HG02885 (cell line): ENCODE results near the gene SLC38A6.

Source experiments
- ATAC-seq: cut with Tn5 transposase; IDR thresholded peaks from one replicate; pipeline ENCODE4 v1.9.1; 2021; ENCODE audit warnings: mild to moderate bottlenecking; ENCODE audit not compliant: unreplicated experiment, poor library complexity

SLC38A6 gene

DNA sequence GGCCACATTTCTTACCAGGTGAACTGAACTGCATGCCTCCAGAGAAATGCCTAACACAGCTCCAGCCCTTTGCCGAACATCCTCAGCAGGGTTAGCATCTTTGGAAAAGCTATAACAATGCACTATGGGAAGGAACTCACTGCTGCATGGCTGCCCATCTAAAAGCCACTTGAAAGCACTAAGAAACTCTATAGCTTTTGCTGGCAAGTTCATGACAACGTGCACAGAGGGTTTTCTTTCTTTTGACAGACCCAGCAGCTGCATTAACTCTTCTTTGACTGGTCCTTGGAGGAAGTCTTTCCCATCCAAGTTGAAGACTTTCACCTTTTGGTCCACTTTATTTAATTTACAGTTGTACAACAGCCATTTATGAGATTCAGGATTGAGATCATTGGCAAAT lies 5.5 kb upstream of the SLC38A6 start:
- ATAC-seq = no peak

DNA sequence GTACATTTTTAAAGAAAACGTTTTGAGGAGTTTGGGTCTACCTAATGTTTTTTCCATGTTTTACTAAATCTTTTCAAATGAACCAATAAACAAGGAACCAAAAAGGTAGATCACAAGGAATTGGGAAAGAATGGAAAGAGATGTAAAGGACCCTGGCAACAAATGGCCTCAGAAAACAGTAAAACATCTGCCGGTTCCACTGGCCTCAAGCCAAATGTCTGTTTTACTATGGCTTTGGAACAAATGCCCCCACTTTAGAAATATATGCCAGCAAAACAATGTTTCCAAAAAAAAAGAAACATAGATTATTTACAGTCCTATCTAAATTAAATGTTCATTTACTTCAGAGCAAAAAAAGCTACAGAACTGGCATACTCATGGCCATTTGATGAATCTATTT lies 3.2 kb upstream of the SLC38A6 start:
- no peak for ATAC-seq

DNA sequence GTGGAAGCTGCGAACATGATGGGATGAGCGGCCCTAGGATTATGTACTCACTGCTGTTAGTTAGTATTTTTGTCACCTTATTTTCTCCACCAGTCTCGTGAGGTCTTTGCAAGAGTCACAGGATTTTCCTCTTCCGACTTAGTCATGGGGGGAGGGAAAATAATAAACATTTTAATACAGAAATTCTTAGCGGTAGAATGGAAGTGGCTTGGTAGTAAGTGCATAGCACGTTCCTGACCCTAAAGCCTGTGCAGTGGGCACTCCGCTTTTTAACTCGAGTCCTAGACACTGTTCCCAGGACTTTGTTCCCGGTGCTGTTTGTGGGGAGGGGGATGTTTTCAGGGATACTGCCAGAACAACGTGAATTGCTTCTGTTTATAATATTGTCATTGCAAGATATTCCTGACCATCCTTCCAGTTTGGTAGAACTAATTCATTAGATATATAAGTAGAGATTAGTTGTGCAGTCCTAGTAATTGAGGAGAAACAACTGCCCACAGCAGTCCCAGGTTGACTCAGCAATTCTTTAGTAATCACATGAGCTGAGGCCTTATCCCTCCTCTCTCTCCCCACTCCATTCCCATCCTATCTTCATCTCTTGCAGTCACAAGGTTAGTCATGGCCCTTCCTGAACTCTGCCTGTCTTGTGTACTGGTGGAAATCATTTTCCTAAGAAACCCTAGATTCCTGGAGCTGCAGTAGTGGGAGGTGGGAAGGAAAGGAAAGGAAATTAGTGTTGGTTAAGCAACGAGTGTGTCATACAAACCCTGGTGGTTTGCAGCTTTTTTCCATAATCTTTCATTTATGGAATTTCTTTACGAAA lies 799 bp downstream of the SLC38A6 start:
- ATAC-seq = no peak

DNA sequence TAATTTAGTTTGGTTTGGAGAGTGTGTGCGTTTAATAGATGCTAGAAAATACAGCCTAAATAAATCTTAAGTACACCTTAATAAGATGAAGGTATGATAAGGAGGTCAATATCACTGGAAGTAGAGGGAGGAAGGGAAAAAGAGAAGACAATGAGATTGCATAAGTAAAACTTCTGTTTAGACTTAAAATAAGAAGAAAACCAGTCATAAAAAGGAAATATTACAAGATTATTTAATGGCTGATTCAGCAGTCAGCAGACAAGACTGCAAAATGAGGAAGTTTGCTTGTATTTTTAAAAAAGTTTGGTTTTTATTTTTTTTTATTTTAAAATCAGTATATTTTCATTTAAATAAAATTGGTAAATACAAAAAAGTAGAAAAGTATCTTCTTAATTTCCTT lies 3.2 kb downstream of the SLC38A6 start:
- no peak for ATAC-seq

DNA sequence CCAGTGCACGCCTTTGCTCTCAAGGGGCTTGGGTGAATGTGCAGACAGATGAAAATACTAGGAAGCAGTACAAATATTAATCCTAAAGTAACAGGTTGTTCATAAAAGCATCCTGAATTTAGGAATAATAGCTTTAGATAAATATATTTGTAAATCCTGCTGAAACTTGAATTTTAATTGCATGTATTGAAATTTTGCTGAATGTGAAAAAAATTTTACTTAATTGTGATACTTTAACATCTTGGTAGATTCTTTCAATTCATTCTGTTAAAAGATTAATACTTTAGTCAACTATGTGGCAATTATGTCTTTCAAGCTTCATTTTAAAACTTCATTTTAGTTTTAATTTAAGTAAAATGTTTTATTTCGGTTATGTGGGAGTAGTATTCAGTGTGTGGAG lies 5.5 kb downstream of the SLC38A6 start:
- no peak for ATAC-seq

DNA sequence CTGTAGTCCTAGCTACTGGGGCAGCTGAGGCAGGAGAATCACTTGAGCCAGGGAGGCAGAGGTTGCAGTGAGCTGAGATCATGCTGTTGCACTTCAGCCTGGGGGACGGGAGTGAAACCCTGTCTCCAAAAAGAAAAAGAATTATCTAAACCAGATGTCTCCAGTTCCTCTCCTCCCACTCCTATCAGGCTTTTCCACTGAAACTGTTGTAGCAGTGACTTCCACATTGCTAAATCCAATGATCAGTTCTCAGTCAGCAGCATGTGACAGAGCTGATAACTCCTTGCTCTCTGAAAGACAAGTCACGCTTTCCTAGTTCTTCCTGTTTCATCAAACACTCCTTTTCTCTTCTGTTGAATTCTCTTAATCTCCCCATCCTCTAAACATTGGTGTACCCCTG lies 8.6 kb downstream of the SLC38A6 start:
- ATAC-seq = no peak

DNA sequence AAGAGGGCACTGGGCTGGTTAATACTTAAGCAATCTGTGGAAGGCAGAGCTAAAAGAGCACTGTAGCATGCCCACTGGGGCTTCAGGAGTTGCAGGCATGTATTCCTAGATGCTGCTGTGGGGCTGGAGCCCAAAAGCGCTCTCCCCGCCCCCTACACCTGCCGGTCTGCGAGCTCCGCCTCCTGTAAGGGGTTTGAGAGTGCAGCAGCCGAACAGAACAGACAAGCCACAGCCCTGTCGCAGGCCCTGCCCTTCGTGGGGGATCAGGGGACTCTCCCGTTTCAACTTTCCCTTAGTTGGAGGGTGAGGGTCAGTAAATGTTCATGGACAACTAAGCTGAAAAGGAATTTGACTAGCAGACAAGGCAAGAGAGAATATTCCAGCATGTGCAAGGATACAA lies 17.6 kb downstream of the SLC38A6 start:
- ATAC-seq = no peak

DNA sequence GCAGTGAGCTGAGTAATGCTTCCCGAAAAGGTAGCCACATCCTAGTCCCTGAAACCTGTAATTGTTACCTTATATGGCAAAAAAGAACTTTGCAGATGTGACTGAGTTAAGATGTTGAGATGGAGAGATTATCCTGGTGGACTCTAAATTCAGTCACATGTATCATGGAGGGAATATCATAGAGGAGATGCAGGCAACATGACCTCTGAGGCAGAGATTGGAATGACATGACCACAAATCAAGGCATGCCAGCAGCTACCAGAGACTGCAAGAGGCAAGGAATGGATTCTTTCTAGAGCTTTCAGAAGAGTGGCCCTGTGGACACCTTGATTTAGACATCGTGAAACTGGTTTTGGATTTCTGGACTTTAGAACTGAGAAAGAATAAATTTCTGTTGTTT lies 18.5 kb downstream of the SLC38A6 start:
- no peak for ATAC-seq

DNA sequence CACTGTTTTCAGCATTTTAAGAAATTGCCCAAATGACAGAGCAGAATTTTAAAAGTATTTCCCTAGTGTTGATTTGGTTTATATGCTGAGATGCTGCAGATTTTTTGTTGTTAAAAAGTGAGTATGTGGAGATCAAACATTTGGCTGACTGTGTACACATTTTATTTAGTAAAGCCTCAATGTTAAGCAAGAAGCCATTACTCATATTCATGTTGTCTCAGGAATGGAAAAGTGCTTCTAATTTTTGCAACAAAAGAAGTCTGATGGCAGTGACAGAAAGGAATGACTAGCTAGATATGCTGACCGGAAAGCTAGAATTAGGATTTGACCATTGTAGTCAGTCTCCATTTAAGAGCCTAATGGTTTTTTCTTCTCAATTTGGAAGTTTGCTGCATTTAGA lies 22.5 kb downstream of the SLC38A6 start:
- ATAC-seq = no peak

DNA sequence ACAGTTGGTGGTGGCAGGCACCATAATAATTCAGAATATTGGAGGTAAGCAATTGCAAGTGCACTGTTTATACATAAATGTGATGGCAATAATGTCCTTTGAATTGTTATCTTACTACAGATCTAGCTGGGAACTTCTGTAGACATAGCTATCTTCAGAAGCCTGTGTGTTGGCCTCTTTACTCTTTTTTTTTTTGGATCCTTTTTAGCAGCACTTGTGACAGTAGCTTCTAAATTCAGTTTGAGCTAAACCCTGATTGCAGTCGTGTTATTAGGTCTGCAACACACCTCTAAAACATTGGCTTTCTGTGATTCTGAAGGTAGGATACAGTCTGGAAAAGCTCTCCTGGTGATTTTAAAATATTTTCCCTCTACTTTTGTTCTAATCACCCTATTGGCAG lies 38.5 kb downstream of the SLC38A6 start:
- ATAC-seq = no peak

DNA sequence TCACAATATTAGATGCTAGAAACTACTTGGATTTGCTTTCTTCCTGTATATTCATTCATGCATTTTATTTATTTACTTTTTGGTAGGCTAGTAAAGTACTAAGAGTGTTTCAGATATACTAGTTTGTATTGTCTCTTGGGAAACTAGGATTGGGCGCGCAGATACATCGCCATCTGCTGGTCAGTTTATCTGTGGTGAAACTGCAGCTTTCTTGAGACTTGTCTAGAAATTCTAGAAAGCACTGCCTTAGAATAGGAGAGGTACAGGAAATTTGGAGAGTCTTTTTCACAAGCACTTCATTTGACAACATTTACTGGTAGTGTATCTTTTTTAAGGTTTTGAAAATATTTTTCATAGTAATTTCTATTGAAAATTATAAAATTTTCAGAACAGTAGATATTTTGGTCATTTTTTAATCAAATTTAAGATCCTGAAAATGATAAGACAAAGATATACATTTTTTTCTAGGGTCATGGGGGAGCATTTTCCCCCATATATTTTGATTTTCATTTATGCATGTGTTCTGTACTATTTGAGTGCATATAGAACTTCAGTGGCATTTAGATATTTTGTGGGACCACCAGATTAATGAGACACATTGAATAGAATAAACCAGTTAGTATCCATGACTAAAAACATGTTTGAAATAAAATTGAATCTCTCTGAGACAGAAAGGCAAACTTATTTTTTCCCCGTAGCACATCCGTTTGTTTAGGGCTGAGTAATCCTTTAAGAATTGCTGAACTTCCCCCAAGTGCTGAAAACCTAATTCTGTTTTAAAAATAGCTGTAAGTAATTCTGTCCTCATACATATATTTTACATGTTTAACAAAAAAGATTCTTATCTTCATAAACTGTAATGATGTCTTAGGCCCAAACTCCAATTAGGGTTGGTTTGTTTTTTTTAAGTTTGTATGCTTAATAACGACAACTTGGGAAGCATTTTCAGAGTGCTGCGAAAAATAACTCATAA lies 44.5 kb downstream of the SLC38A6 start:
- peak; percentile 82 for ATAC-seq

DNA sequence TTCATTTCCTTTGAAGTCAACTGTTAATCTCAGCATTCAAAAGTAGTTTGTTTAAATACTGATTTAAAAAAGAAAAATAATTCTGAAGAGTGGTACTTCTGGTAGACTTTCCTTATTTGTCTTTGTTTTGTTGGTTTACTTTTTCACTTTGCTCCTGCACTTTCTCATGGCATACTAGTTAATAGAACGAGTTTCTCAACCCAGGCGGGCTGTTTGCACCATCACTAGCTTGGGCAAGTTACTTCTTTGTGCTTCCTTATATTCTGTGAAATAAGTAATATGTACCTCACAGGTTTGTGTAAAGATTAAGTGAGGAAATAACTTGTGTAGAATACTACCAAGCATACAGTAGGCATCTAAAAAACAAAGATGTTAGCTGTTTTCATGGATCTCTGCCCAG lies 45.5 kb downstream of the SLC38A6 start:
- no peak for ATAC-seq

DNA sequence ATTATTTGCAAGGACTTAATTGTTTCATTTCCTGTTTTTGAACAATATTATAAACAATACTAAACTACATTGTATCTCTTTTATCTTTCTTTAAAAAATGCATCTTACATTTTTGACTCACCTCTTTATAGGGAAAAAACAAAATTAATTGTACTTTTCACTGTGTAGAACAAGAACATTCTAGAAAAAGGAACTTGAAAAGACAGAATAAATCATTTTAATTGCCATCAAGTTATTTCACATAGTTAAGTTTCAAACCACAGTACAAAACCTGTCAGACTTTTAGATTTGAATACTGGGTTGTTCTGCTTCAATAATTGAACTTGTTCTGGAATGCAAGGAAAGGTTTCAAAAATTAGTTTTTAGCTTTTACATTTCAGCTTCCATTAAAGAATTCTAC lies 50.0 kb downstream of the SLC38A6 start:
- no peak for ATAC-seq

DNA sequence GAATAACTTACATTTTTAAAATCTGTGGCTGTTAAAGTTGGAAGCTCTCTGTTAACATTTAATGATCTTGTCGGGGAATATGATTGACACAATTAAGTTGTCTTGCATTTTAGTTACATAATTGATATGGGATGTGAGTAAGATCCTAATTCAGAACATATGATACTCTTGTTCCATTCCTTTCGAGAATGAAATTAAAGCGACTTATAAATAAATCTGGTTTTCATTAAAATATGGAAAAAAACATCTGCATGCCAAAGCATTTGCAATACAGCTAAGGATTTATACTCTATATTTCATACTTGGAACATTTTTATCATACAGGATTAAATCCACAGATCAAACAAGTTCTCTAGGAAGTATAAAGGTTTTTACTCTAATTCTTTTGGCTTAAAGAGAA lies 52.0 kb downstream of the SLC38A6 start:
- no peak for ATAC-seq

DNA sequence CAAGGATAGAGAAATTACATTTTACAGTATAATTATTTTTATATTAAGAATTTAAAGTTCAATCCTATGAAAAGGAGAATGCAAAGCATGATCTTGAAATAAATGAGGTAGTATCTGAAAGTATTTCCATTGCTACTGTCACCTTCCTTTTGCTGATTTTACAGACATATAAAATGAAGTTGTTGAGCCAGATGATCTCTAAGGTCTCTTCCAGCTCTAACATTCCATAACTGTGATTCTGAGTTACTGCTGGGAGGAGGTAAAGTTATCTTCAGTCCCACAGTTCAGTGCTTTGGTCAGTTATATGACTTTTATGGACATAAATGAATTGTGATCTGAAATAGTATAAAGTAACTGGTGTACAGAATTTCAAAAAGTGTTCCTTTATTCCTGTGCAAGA lies 52.8 kb downstream of the SLC38A6 start:
- no peak for ATAC-seq

DNA sequence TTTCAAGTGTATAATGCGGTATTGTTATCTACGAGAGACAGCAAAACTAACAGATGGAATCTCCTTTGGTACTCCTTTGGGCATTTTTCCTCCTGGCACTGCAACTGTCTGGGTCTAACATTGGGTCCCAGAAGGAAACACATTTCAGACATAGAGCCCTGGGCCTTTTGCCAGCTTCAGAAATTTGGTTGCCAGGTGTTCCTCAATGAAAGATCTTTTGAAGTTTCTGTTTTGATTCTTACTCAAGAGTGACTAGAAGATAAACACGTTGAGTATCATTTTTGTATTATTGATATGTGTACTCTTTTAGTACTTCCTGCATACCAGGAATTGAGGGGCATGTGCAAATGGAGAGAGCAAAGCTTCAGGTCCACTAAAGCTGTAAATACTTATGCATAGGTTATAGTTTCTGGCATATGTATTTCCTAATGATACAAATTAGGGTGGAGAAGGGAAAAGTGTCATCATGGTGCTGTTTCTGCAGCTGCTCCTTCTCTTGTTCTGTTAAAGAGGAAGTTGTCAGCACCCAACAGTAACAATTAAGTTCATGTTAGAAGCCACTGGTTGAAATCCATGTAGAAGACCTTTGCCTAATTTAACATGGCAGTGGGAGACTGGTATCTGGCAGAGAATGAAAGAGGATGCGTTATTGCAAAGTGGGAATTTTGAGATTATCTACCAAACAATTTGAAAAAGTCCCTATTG lies 53.5 kb downstream of the SLC38A6 start:
- peak; percentile 78 for ATAC-seq

DNA sequence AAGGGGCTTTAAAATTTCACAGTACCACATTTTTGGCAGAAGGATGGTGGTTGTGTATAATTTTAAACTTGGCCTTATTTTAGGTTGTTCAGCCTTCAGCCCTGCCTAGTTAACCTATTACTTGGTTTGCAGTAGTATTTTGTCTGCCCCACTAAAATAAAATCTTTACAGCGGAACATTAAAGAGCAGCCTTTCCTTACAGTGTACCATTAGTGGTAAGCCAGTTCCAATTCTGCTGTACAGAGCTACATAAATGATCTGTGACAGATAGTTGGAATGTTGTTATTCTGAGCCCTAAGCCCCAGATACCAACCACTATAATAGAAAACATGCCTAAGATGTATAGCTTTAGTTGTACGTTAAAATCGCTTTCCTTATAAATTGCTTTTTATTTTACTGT lies 56.2 kb downstream of the SLC38A6 start:
- ATAC-seq = no peak

DNA sequence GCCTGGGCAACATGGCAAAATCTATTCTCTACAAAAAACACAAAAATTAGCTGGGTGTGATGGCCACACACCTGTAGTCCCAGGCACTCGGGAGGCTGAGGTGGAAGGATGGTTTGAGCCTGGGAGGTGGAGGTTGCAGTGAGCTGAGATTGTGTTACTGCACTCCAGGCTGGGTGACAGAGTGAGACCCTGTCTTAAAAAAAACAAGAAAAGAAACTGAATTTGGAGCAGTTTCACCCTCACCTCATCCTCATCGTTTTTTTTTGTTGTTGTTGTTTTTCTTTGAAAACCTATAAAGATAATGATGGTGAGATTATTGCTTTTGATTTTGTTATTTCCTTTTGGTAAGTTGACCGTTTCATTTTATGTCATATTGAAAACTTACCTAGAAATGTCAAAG lies 60.7 kb downstream of the SLC38A6 start:
- no peak for ATAC-seq

DNA sequence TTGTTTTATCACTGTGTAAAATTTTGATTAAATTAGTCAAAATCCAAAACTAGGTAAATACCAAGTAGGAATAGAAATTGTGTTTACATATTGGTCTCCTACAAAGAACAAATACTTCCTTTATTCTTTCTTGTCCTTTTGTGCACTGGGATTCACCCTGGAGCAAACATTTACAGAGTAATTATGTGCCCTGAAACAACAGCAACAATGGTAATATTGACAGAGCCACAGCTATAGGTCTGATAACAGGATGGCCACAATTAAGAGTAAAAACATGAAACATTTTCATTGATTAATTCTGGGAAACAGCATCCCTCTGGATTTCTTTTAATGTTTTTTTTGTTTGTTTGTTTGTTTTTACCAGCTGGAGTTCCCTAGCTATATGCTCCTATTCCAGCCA lies 61.2 kb downstream of the SLC38A6 start:
- no peak for ATAC-seq

DNA sequence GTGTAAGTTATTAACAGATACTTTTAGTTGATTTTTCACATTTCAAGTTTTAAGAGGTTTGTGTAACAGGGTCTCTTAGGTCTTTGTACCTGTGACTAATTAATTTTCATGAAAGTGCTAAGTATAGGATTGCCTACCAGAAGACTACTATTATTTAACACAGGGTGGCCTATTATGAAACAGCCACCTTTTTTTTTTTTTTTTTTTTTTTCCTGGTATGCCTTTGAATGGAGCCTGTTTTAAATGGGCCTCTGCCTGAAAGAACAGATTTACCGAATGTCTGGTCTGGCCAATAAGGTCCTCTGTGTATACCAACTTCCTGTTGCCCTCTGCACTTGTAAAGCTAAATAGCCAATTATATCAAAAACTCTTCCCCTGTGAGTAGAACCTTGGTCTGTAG lies 62.5 kb downstream of the SLC38A6 start:
- no peak for ATAC-seq

DNA sequence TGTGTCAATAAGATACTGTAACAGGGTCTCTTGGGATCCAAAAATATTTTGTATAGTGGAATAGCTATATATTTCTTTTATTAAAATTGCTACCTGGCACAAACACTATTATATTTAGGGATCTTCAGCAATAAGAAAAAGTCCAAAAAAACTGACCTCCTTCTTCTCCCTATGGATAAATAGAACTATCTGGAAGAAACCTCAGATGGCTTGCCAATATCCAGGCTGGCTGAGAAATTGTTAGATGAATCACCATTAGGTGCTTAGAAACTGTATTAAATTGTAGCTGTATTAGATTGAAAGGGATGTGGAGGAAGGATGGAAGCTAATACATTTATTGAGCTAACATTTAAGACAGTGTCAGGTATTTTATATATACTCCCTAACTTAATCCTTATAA lies 66.0 kb downstream of the SLC38A6 start:
- ATAC-seq = no peak
